Motor neuron (in vitro differentiated cells): ENCODE results near the gene FASTK. TPM values are rescaled to one million over a fixed set of nuclear protein-coding genes. Genes with fewer than 3 reads are reported as not detected.
"Not testable (repeated sequence)": the region's sequence is repeated elsewhere in the genome, so short reads cannot be mapped to it uniquely, and the experiment has no call there.

ENCODE experiments used
- ATAC-seq, 8 experiments: fragments of 200-7000 bp; cut with Tn5 transposase; replicated peaks in 6 of 8; 2 replicates each; pipeline ENCODE4 v1.8.0; 2021; ENCODE audit warnings: mild to moderate bottlenecking in 8 of 8, moderate library complexity in 8 of 8
- H3K27ac ChIP-seq, 2 donors: fragments of 250-450 bp; sonication (Bioruptor Pico); 2 replicates each; pipeline ENCODE4 v1.9.0; 2021; ENCODE audit warnings: antibody characterized with exemption in 2 of 2, mild to moderate bottlenecking in 2 of 2, moderate library complexity in 1 of 2
- H3K4me1 ChIP-seq, 2 donors: fragments of 250-450 bp; sonication (Bioruptor Pico); replicated peaks in 1 of 2; 2 replicates each; pipeline ENCODE4 v1.6.1; 2021; ENCODE audit warnings: antibody characterized with exemption in 2 of 2, mild to moderate bottlenecking in 2 of 2, moderate library complexity in 1 of 2
- H3K4me3 ChIP-seq, 5 donors: fragments of 250-450 bp; sonication (Bioruptor Pico); 2 replicates each; pipeline ENCODE4 v1.9.0; 2021; ENCODE audit warnings: antibody characterized with exemption in 5 of 5, mild to moderate bottlenecking in 5 of 5, moderate library complexity in 4 of 5
- WGBS, 10 experiments: fragments of 450-650 bp; shearing (Covaris generic); methylation state at CpG; one replicate each; pipeline ENCODE4 v1.0.0; 2022; 5-methylcytosine and 5-hydroxymethylcytosine counted together
- in situ Hi-C, 9 experiments: fragments of 400-800 bp; cut with MboI; loops; one replicate each; pipeline ENCODE4 v1.15.0; 2021; ENCODE audit warnings: low sequenced_read_pairs in 9 of 9, low pct_unique_long_range_greater_than_20kb in 2 of 9; ENCODE audit not compliant: unreplicated experiment in 9 of 9
- total RNA-seq, 8 experiments: library from RNA; unstranded; fragments of 300-600 nt; gene quantifications; 2 replicates each; pipeline versions ENCODE4 v1.2.3 to v1.2.4, GENCODE V29; 2022

Gene FASTK
- total RNA-seq, 8 experiments from 2014 or later = 33.5 to 79.4 (median 59.9) TPM

GRCh38 chr7:151026771-151027727 is 53.6 kb downstream of the FASTK start:
- 0 to 59% (median 30%) methylated on average over 1 to 11 of the region's 19 CpGs for WGBS, 10 experiments
- Histone ChIP-seq H3K4me3 (peak overlapping the region in 1 of 5 donors; percentile 77), H3K4me1 (peaks cover 9 to 11% of the 10 kb centered on the region in 2 donors)
- ATAC-seq, H3K27ac ChIP-seq, in situ Hi-C loops: not testable (repeated sequence)

Other genes with a start within 250 kb of the FASTK start
- gene AOC1, start 228.3 kb downstream of the FASTK start, total RNA-seq = under 1 TPM in 5 of 8 experiments, not detected in 3; 0.09 to 0.47 (median 0.33) TPM
- gene KCNH2, start 102.5 kb downstream of the FASTK start, total RNA-seq = 10 to 100 TPM in 5 of 8 experiments, under 1 TPM in 3; 0.38 to 38.5 (median 20.9) TPM
- 1 to 10 TPM in 6 of 8 experiments, under 1 TPM in 2; 0.33 to 4.0 (median 1.7) TPM for gene NOS3, start 89.8 kb downstream of the FASTK start, total RNA-seq
- 1 to 10 TPM in 7 of 8 experiments, under 1 TPM in 1; 0.36 to 6.7 (median 2.2) TPM for gene ATG9B, start 56.3 kb downstream of the FASTK start, total RNA-seq
- gene ABCB8, start 52.4 kb downstream of the FASTK start, total RNA-seq = 10 to 100 TPM; 13.5 to 38.1 (median 27.0) TPM
- 1 to 10 TPM in 7 of 8 experiments, under 1 TPM in 1; 0.76 to 5.0 (median 2.5) TPM for gene ASIC3, start 32.3 kb downstream of the FASTK start, total RNA-seq
- 10 to 100 TPM; 18.7 to 28.6 (median 22.3) TPM for gene CDK5, start 22.9 kb downstream of the FASTK start, total RNA-seq
- 100 to 1,000 TPM in 3 of 8 experiments, 10 to 100 TPM in 5; 17.1 to 165 (median 45.8) TPM for gene SLC4A2, start 21.2 kb downstream of the FASTK start, total RNA-seq
- 10 to 100 TPM; 18.2 to 33.3 (median 30.6) TPM for gene TMUB1, start 2.7 kb upstream of the FASTK start, total RNA-seq
- gene AGAP3, start 5.7 kb upstream of the FASTK start, total RNA-seq = 10 to 100 TPM; 34.1 to 84.7 (median 57.2) TPM
- gene GBX1, start 86.9 kb upstream of the FASTK start, total RNA-seq = 1 to 10 TPM in 2 of 8 experiments, under 1 TPM in 3, not detected in 3; 0.22 to 1.5 (median 0.78) TPM
- under 1 TPM in 2 of 8 experiments, not detected in 6; 0.33 to 0.56 TPM for gene ASB10, start 106.4 kb upstream of the FASTK start, total RNA-seq
- gene H2BK1, start 129.7 kb upstream of the FASTK start, total RNA-seq = under 1 TPM in 1 of 8 experiments, not detected in 7; 0.96 TPM
- gene ABCF2, start 146.4 kb upstream of the FASTK start, total RNA-seq = 10 to 100 TPM; 22.1 to 77.3 (median 43.9) TPM
- gene CHPF2, start 151.7 kb upstream of the FASTK start, total RNA-seq = 10 to 100 TPM; 11.3 to 57.9 (median 30.9) TPM
- 10 to 100 TPM; 12.8 to 88.7 (median 35.0) TPM for gene SMARCD3, start 167.9 kb upstream of the FASTK start, total RNA-seq